DND-41 (cell line): ENCODE results near the gene HSPG2.
"Not testable (repeated sequence)": the region's sequence is repeated elsewhere in the genome, so short reads cannot be mapped to it uniquely, and the experiment has no call there.

ENCODE experiments used
- EZH2 ChIP-seq: IDR thresholded peaks from 3 replicates; pipeline ENCODE4 v1.6.1; 2012; ENCODE audit warnings: borderline replicate concordance, low read depth, mild to moderate bottlenecking, moderate library complexity, low read length, inconsistent platforms; ENCODE audit not compliant: severe bottlenecking
- TF ChIP-seq, protein P1 (sequence below): IDR thresholded peaks from 2 replicates; pipeline ENCODE4 v1.5.1; 2012; ENCODE audit warnings: borderline replicate concordance, low read length, moderate library complexity, mild to moderate bottlenecking; ENCODE audit not compliant: poor library complexity, severe bottlenecking; ENCODE audit errors: extremely low read depth

DNA sequence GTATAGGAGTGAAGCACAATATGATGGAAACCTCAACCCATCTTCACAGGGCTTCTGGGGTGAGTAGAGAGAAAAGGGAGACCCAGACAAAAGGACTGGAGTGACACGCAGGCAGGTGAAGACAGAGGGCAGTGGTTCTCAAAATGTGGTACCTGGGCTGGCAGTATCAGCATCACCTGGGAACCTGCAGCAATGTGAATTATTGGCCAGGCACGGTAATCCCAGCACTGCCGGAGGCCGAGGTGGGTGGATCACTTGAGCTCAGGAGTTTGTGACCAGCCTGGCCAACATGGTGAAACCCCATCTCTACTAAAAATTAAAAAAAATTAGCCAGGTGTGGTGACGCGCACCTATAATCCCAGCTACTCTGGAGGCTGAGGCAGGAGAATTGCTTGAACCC, 45.0 kb upstream of the HSPG2 start:
- TF ChIP-seq, protein P1, sequence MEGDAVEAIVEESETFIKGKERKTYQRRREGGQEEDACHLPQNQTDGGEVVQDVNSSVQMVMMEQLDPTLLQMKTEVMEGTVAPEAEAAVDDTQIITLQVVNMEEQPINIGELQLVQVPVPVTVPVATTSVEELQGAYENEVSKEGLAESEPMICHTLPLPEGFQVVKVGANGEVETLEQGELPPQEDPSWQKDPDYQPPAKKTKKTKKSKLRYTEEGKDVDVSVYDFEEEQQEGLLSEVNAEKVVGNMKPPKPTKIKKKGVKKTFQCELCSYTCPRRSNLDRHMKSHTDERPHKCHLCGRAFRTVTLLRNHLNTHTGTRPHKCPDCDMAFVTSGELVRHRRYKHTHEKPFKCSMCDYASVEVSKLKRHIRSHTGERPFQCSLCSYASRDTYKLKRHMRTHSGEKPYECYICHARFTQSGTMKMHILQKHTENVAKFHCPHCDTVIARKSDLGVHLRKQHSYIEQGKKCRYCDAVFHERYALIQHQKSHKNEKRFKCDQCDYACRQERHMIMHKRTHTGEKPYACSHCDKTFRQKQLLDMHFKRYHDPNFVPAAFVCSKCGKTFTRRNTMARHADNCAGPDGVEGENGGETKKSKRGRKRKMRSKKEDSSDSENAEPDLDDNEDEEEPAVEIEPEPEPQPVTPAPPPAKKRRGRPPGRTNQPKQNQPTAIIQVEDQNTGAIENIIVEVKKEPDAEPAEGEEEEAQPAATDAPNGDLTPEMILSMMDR, result not testable (repeated sequence)
- TF ChIP-seq EZH2, result not testable (repeated sequence)
